Measurements from ENCODE around the gene EML1.

The EML1 gene

GRCh38 chr14:99831903-99832685 lies 38.9 kb downstream of the EML1 start:
- no peak for DNase-seq

- no peak for DNase-seq
Measured at GRCh38 chr14:99837822-99838221, 44.6 kb downstream of the EML1 start.

GRCh38 chr14:99838639-99839134 lies 45.5 kb downstream of the EML1 start:
- DNase-seq: no peak

- DNase-seq: no peak
Measured at GRCh38 chr14:99839696-99840095, 46.5 kb downstream of the EML1 start.

GRCh38 chr14:99840265-99840664 lies 47.1 kb downstream of the EML1 start:
- DNase-seq: no peak

DNA sequence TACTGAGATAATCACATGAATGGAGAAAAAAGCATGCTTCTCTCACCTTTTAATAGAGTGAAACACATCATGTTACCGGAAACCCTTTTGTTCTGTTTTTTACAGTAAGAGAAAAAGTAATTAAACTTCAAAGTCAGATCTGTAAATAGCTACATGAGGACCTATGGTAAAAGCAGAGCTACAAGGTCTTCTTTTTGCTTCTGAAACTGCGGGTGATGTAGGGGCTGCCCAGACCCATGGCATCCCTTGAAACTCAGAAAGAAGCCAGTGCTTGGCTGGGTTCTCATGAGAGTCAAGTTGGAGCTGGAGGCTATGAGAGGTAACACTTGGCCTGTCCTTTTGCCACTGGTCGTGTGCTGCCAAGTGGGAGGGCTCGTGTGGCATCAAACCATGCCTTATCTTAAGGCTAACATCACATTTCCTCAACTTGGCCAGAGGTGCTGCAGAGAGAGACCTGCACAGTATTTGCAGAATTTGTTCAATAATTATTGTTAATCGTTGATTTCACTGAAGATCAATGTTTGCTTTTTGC lies 47.6 kb downstream of the EML1 start:
- DNase-seq: no peak

DNA sequence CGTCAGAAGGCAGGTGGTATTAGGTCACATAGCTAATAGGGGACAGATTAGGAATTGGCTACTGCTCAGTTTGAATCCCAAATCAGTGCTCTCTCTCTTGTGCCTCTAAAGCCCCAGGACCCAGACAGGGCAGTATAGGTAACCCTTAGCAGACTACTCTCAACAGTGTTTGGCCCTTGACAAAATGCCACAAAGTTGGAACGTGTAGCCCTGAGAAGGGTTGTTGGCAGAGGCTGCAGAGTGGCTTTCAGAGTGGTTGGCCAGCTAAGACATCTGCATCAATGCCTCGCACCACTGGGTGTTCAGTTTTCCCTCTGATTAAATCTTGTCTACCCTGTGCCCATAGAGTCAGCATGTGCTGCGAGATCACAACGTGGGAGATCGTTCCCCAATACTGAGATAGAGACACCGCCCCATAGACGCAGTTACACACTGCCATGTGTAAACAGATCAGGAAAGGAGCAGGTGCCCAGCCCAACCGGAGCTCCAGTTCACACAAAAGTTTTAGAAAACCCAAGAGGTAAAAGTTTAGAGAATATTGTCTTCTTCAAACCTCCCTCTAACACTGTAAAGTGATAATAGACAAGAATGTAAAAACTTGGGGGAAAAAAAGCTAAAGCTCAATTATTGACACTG lies 48.3 kb downstream of the EML1 start:
- DNase-seq: no peak

- DNase-seq: no peak
Measured at GRCh38 chr14:99842141-99842540, 48.9 kb downstream of the EML1 start.

- no peak for DNase-seq
Measured at GRCh38 chr14:99846808-99847207, 53.6 kb downstream of the EML1 start.

- DNase-seq: no peak
Measured at GRCh38 chr14:99850709-99851108, 57.5 kb downstream of the EML1 start.

GRCh38 chr14:99852578-99852977 lies 59.4 kb downstream of the EML1 start:
- no peak for DNase-seq

DNA sequence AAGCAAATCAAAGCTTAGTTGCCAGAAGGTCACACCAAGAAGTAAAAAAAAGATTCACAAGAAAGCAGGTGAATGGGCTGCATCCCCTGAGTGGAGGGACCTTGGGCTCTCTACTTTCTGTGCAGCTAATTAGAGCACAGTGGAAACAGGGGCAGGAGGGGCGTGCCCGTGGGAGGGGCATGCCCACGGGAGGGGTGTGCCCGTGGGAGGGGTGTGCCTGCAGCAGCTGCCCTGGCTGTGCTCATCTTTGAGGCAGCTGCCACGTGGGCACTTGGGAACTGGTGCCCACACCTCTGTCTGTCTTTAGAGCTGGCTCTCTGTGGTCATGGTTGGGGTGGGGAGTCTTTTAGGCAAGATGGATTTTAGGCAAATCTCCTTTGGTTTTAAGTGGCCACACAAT lies 60.0 kb downstream of the EML1 start:
- DNase-seq: no peak

- no peak for DNase-seq
Measured at GRCh38 chr14:99854831-99855230, 61.6 kb downstream of the EML1 start.

GRCh38 chr14:99855271-99855670 lies 62.1 kb downstream of the EML1 start:
- no peak for DNase-seq

- DNase-seq: no peak
Measured at GRCh38 chr14:99857551-99857950, 64.3 kb downstream of the EML1 start.

DNA sequence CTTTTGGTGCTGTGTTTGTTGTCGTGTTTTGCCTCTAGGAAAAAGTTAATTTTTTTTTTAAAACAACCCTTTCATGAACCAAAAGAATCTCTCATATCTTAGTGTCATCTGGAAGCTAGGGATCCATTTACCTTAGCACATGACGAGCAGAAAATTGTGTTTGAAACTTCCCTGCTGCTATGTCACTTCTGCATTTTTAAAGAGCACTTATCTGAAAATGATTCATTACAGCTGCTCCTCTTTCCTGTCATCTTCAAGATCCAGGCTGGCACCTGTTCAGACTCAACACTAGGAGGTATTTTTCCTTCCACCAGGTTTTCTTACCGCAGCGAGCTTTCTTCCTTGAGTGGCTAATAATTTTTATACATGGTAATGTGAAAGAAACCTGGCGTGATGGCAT lies 67.0 kb downstream of the EML1 start:
- no peak for DNase-seq

DNA sequence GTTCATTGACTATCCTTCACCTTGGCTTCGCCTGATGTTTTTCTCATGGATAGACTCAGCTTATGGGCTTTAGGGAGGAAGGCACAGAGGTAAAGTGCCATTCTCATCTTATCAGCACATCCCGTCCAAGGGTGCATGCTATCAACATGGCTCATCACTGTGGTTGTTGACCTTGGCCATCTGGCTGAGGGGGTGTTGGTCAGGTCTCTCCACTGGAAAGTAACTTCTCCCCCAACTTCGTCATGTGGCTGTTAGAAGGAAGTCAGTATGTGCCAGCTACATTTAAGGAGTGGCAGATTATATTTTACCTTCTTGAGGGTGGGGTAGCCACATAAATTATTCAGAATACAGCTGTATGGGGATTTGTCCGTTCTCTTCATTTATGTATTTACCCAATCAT lies 68.9 kb downstream of the EML1 start:
- DNase-seq: no peak

DNA sequence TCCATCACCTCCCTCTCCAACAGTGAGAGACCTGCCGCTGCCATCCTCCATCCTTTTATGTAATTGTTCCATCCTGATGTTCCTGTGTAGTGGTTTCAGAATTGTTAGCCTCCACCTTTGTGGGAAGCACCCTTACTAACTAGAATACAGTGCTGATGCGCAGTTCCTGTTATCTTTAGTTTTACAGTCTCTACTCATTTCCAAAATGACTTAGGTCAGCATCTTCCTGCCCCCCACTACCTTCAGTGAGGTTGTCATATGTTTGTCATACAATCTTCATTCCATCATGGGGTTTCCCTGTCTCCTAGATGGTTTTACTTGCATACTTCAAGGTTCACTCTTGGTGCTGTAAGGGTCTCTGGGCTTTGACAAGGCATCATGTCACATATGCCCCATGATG lies 69.8 kb downstream of the EML1 start:
- DNase-seq: no peak

GRCh38 chr14:99865408-99865807 lies 72.2 kb downstream of the EML1 start:
- no peak for DNase-seq

GRCh38 chr14:99870617-99871016 lies 77.4 kb downstream of the EML1 start:
- no peak for DNase-seq

DNA sequence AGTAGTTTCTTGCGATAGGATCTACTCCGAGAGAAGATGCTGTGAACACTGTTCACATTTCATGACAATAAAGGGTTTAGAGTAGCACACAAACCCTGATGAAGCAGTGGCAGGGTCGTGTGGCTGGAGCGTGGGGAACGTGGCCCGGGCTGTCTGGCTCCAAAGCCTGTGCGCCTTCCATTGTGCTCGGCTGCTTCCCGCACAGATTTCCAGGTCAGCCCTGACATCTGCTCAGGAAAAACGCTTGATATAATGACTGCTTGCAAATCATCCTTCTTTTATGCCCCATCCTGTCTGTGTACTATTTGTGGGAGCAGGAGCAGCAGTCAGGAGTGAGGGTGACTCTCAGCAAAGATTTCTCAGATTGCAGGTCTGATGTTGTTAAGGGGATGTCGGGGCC lies 78.6 kb downstream of the EML1 start:
- no peak for DNase-seq

DNA sequence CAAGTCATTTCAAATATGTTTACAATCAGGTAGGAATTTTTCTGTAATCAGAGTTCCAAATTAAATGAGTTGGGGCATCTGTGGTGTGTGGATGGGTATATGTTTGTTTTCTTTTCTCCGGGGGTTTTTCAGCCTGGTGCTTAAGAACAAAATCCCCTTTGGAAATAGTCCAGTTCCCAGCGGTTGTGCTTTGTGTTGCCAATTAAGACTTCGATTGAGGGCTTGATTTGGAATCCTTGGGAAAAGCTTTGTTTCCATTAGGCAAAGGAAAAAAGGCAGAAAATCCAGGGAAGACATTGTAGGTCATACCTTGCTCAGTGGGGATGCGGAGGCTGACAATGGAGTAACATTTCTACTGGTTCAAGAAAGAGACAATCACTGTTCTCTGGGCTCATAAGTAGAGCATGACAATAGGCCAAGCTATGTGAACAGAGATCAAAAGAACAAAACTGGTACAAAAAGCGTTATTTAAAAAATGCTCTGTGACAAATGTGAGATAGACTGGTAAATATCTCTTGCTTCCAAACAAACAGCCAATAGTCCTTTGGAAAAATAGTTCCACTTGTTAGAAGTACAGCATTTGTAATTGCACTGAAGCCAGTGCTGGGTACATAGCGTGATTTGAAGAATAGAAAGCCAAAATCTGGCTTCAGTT lies 79.7 kb downstream of the EML1 start:
- DNase-seq: no peak

DNA sequence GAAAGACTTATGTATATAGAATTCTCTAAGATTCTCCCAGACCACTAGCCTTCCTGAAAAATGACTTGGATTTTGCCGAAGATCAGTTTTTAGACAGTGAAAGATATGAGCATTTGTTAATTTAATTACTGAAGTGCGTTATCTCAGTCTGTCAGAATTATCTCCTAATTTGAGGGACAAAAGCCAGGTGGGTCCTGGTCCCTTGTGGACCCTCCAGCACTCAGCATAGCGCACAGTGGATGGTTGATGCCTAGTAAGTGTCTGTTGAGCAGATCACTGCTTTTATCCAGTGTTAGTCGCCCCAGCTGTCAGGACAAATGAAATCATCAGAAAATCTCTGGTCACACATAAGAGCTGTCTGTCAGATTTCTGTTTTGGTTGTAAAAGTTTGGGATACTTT lies 80.4 kb downstream of the EML1 start:
- no peak for DNase-seq

DNA sequence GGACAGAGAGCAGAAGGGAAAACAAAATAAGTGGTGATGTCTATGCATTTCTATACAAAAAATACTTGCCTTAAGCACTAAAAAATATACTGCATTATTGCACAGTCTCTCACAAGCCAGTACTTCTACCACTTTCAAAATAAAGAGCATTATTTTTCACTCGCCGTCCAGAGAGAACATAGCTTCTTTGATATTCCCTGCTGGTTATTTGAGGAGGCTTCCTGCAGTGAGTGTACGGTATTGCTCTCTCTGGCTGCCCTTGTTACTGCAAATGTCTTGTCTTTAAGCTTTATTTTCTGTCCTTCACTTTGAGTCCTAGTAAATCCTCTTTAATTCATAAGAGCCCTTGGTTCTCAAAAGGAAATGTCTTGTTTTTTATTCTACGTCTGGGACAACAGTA lies 81.1 kb downstream of the EML1 start:
- DNase-seq: no peak

All from activated effector memory CD4-positive, alpha-beta T cell treated with Interleukin-2 at 50 U/mL for 16 hours (primary cell).